Stimulated activated naive B cell treated with anti-CD40 and anti-IgM and Interleukin-4, amounts not matched to agents 10 μg/mL and 1 μg/mL and 100 μg/mL, for 72 hours (primary cell): ENCODE results near the gene NEURL4.
"Not testable (repeated sequence)": the region's sequence is repeated elsewhere in the genome, so short reads cannot be mapped to it uniquely, and the experiment has no call there.

Experiments
- ATAC-seq, 2 donors: fragments of 150-1000 bp; cut with Tn5 transposase; replicated peaks; 2 replicates each; pipeline ENCODE4 v1.10.0; 2021; ENCODE audit warnings: moderate library complexity in 1 of 2
- DNase-seq: peaks from one replicate; pipeline ENCODE4 v3.0.0; 2021
- H3K27ac Mint-ChIP-seq: one replicate; pipeline ENCODE4 v1.8.0; 2022; ENCODE audit warnings: mild to moderate bottlenecking, mixed read lengths
- H3K27me3 Mint-ChIP-seq, 2 donors: one replicate each; pipeline ENCODE4 v1.8.0; 2022; ENCODE audit warnings: mixed read lengths in 2 of 2
- H3K36me3 Mint-ChIP-seq, 2 donors: one replicate each; pipeline ENCODE4 v1.8.0; 2022; ENCODE audit warnings: mixed read lengths in 2 of 2, mild to moderate bottlenecking in 1 of 2
- H3K4me1 Mint-ChIP-seq, 2 donors: one replicate each; pipeline ENCODE4 v1.8.0; 2022; ENCODE audit warnings: mixed read lengths in 2 of 2, mild to moderate bottlenecking in 1 of 2
- H3K4me3 Mint-ChIP-seq, 2 donors: one replicate each; pipeline ENCODE4 v1.8.0; 2022; ENCODE audit warnings: mild to moderate bottlenecking in 2 of 2, mixed read lengths in 2 of 2, moderate library complexity in 1 of 2
- H3K9me3 Mint-ChIP-seq, 2 donors: one replicate each; pipeline ENCODE4 v1.8.0; 2022; ENCODE audit warnings: mixed read lengths in 2 of 2, mild to moderate bottlenecking in 1 of 2

Gene NEURL4

GRCh38 chr17:7354262-7354843, 25.2 kb upstream of the NEURL4 start:
- H3K36me3 Mint-ChIP-seq, result peaks cover 8 to 18% of the 10 kb centered on the region in 2 donors
- no peaks in the 10 kb centered on the region for H3K27me3 Mint-ChIP-seq

GRCh38 chr17:7352910-7353635, 23.9 kb upstream of the NEURL4 start:
- Mint-ChIP-seq H3K4me1 (peaks cover 40 to 68% of the 10 kb centered on the region in 2 donors), H3K27me3 (no peaks in the 10 kb centered on the region), H3K36me3 (peaks cover 19 to 29% of the 10 kb centered on the region in 2 donors), H3K9me3 (no peaks in the 10 kb centered on the region), H3K27ac (peak overlapping the region; percentile 88), H3K4me3 (peak overlapping the region; percentile 91 to 95)
- DNase-seq, result no peak
- ATAC-seq, result no peak

More at GRCh38 chr17:7354262-7354843, 25.2 kb upstream of the NEURL4 start:
- Mint-ChIP-seq H3K9me3 (no peaks in the 10 kb centered on the region), H3K4me1 (peaks cover 35 to 56% of the 10 kb centered on the region in 2 donors), H3K27ac (peak overlapping the region; percentile 70), H3K4me3 (no peak overlapping the region)
- ATAC-seq (no peak), DNase-seq (no peak)

- ATAC-seq (peak; percentile 1), DNase-seq (no peak)
- H3K9me3 Mint-ChIP-seq, result no peaks in the 10 kb centered on the region
- H3K36me3 Mint-ChIP-seq, result peaks cover 24 to 35% of the 10 kb centered on the region in 2 donors
- no peaks in the 10 kb centered on the region for H3K27me3 Mint-ChIP-seq
- peak overlapping the region; percentile 91 to 95 for H3K4me3 Mint-ChIP-seq
- H3K4me1 Mint-ChIP-seq, result peaks cover 40 to 73% of the 10 kb centered on the region in 2 donors
- H3K27ac Mint-ChIP-seq, result peak overlapping the region; percentile 88
These were observed 23.4 kb upstream of the NEURL4 start for GRCh38 chr17:7352503-7352889.

- Mint-ChIP-seq H3K9me3 (no peaks in the 10 kb centered on the region), H3K4me3 (peak within 1 kb of the TSS; percentile 91 to 95), H3K36me3 (peaks cover 28 to 40% of the 10 kb centered on the region in 2 donors), H3K4me1 (peaks cover 44 to 78% of the 10 kb centered on the region in 2 donors), H3K27ac (peak within 1 kb of the TSS; percentile 88), H3K27me3 (no peaks in the 10 kb centered on the region)
- peak; percentile 81 for DNase-seq
- peak; percentile 71 to 76 for ATAC-seq
These were observed 22.7 kb upstream of the NEURL4 start, which contains the start of gene KCTD11 for GRCh38 chr17:7351665-7352502. Gene KCTD11 (plus strand): TSS chr17:7352162.

- H3K4me3 Mint-ChIP-seq, result no peak overlapping the region
- H3K4me1 Mint-ChIP-seq, result peaks cover 32 to 65% of the 10 kb centered on the region in 2 donors
- H3K36me3 Mint-ChIP-seq, result peaks cover 36 to 52% of the 10 kb centered on the region in 2 donors
- DNase-seq, result no peak
- peak overlapping the region; percentile 91 for H3K27ac Mint-ChIP-seq
- no peaks in the 10 kb centered on the region for H3K9me3 Mint-ChIP-seq
- no peaks in the 10 kb centered on the region for H3K27me3 Mint-ChIP-seq
- ATAC-seq, result no peak
These were observed 19.5 kb upstream of the NEURL4 start for GRCh38 chr17:7348478-7349242.

GRCh38 chr17:7347630-7348477, 18.7 kb upstream of the NEURL4 start:
- DNase-seq (no peak), ATAC-seq (no peak)
- H3K36me3 Mint-ChIP-seq, result peaks cover 38 to 58% of the 10 kb centered on the region in 2 donors
- no peaks in the 10 kb centered on the region for H3K27me3 Mint-ChIP-seq
- no peak overlapping the region for H3K4me3 Mint-ChIP-seq
- H3K27ac Mint-ChIP-seq, result peak overlapping the region; percentile 91
- no peaks in the 10 kb centered on the region for H3K9me3 Mint-ChIP-seq
- peaks cover 29 to 61% of the 10 kb centered on the region in 2 donors for H3K4me1 Mint-ChIP-seq

- Mint-ChIP-seq H3K27me3 (no peaks in the 10 kb centered on the region), H3K4me3 (no peak overlapping the region), H3K36me3 (peaks cover 37 to 53% of the 10 kb centered on the region in 2 donors), H3K9me3 (no peaks in the 10 kb centered on the region), H3K27ac (peak overlapping the region; percentile 54), H3K4me1 (peaks cover 23 to 54% of the 10 kb centered on the region in 2 donors)
- DNase-seq, result no peak
- ATAC-seq, result no peak
These were observed 17.9 kb upstream of the NEURL4 start for GRCh38 chr17:7346761-7347614.

- DNase-seq (no peak), ATAC-seq (no peak)
- no peaks in the 10 kb centered on the region for H3K27me3 Mint-ChIP-seq
- no peaks in the 10 kb centered on the region for H3K9me3 Mint-ChIP-seq
- H3K36me3 Mint-ChIP-seq, result peaks cover 28 to 47% of the 10 kb centered on the region in 2 donors
- H3K27ac Mint-ChIP-seq, result peak overlapping the region; percentile 80
- H3K4me1 Mint-ChIP-seq, result peaks cover 17 to 39% of the 10 kb centered on the region in 2 donors
- no peak overlapping the region for H3K4me3 Mint-ChIP-seq
These were observed 14.1 kb upstream of the NEURL4 start for GRCh38 chr17:7343250-7343649.

- no peak overlapping the region for H3K27ac Mint-ChIP-seq
- H3K4me3 Mint-ChIP-seq, result peak overlapping the region in 1 of 2 donors; percentile 19
- peaks cover 25 to 48% of the 10 kb centered on the region in 2 donors for H3K36me3 Mint-ChIP-seq
- H3K4me1 Mint-ChIP-seq, result peaks cover 20 to 39% of the 10 kb centered on the region in 2 donors
- no peaks in the 10 kb centered on the region for H3K9me3 Mint-ChIP-seq
- DNase-seq (no peak), ATAC-seq (no peak)
- H3K27me3 Mint-ChIP-seq, result no peaks in the 10 kb centered on the region
These were observed 12.7 kb upstream of the NEURL4 start for GRCh38 chr17:7341842-7342241.

GRCh38 chr17:7340179-7340578, 11.0 kb upstream of the NEURL4 start:
- Mint-ChIP-seq H3K9me3 (no peaks in the 10 kb centered on the region), H3K36me3 (peaks cover 22 to 45% of the 10 kb centered on the region in 2 donors), H3K4me3 (no peak overlapping the region), H3K4me1 (peaks cover 27 to 52% of the 10 kb centered on the region in 2 donors), H3K27me3 (no peaks in the 10 kb centered on the region), H3K27ac (no peak overlapping the region)
- DNase-seq (no peak), ATAC-seq (no peak)

- H3K9me3 Mint-ChIP-seq, ATAC-seq, DNase-seq, H3K27me3 Mint-ChIP-seq: not testable (repeated sequence)
- peak overlapping the region; percentile 92 to 94 for H3K4me3 Mint-ChIP-seq
- H3K36me3 Mint-ChIP-seq, result peaks cover 15 to 28% of the 10 kb centered on the region in 2 donors
- peaks cover 33 to 60% of the 10 kb centered on the region in 2 donors for H3K4me1 Mint-ChIP-seq
- H3K27ac Mint-ChIP-seq, result peak overlapping the region; percentile 91
These were observed 8.5 kb upstream of the NEURL4 start for GRCh38 chr17:7337600-7337999.
